Cardiac muscle cell (in vitro differentiated cells and primary cell): ENCODE measurements around the gene CYB5R3. TPM values are rescaled to one million over a fixed set of nuclear protein-coding genes. Genes with fewer than 3 reads are reported as not detected.
"Not testable (repeated sequence)": the region's sequence is repeated elsewhere in the genome, so short reads cannot be mapped to it uniquely, and the experiment has no call there.

Source experiments
- DNase-seq, 2 donors: peaks; one replicate each; pipeline versions ENCODE4 v3.0.0 to v3.0.0-alpha.2; 2010 to 2017; ENCODE audit warnings: low read depth in 1 of 2, low spot score in 1 of 2
- H3K27ac ChIP-seq: fragments of 200-600 bp; sonication (generic); 2 replicates; pipeline ENCODE4 v1.5.1; 2016
- H3K27me3 ChIP-seq: fragments of 200-600 bp; sonication (generic); 2 replicates; pipeline ENCODE4 v1.6.0; 2016; ENCODE audit warnings: control low read depth
- H3K36me3 ChIP-seq: fragments of 200-600 bp; sonication (generic); 2 replicates; pipeline ENCODE4 v1.5.1; 2016; ENCODE audit warnings: control low read depth
- H3K4me1 ChIP-seq: fragments of 200-600 bp; sonication (generic); 2 replicates; pipeline ENCODE4 v1.8.1; 2017; ENCODE audit warnings: low read depth, mild to moderate bottlenecking, mixed run types
- H3K4me3 ChIP-seq: fragments of 200-600 bp; sonication (generic); 2 replicates; pipeline ENCODE4 v1.5.1; 2016; ENCODE audit warnings: mild to moderate bottlenecking
- H3K9me3 ChIP-seq: fragments of 200-600 bp; sonication (generic); 2 replicates; pipeline ENCODE4 v1.5.1; 2017; ENCODE audit warnings: low read depth, mild to moderate bottlenecking, control low read depth
- CTCF ChIP-seq: IDR thresholded peaks from 2 replicates; pipeline ENCODE4 v1.5.1; 2012; ENCODE audit warnings: low read depth, mild to moderate bottlenecking, low read length
- polyA plus RNA-seq: library from polyadenylated mRNA; unstranded; fragments of >200 nt; fragmentation: Nextera tagmentation; extraction: Ambion mirVana; gene quantifications from 2 replicates; pipeline ENCODE4 v1.2.1, GENCODE V29; 2016
- total RNA-seq: library from RNA; depleted of rRNA; stranded (reverse); fragments of >200 nt; gene quantifications from 2 replicates; pipeline ENCODE4 v1.2.3, GENCODE V29; 2016

CYB5R3 gene
- total and polyA plus RNA-seq, 2 experiments from 2014 or later = 180 to 366 TPM

DNA sequence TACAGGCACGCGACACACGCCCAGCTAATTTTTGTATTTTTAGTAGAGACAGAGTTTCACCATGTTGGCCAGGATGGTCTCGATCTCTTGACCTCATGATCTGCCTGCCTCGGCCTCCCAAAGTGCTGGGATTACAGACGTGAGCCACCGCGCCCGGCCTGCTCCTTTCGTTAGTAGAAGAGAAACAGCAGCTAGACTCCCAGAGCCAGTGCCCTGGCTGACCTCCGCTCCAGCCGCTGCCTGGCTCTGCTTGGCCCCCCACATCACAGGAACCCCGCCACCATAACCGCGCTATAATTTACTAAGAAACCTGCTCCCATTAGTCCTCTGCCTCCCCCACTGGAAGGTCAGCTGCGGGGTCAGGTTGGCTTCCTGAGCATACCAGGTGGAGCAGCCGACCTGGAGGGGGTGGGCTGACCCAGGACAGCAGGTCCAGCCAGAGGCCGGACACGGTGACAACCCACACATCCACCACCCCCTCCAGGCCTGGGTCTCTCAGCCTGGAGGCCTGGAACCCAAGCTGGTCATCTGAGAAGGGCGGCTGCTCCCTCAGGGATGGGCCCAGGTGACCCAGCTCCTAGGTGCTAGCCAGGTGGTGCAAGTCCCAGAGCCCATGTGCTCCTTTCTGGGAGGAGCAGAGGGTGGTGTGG lies 27.0 kb downstream of the CYB5R3 start:
- H3K4me3 ChIP-seq = no peak overlapping the region
- H3K4me1 ChIP-seq = no peaks in the 10 kb centered on the region
- no peak overlapping the region for H3K27ac ChIP-seq
- no peak for DNase-seq
- TF ChIP-seq CTCF = no peak
- H3K36me3 ChIP-seq = peaks cover 27% of the 10 kb centered on the region
- H3K27me3 ChIP-seq = no peaks in the 10 kb centered on the region
- H3K9me3 ChIP-seq = no peaks in the 10 kb centered on the region

GRCh38 chr22:42621505-42622002 lies 27.6 kb downstream of the CYB5R3 start:
- H3K4me1 ChIP-seq = no peaks in the 10 kb centered on the region
- H3K27ac ChIP-seq = no peak overlapping the region
- H3K9me3 ChIP-seq = no peaks in the 10 kb centered on the region
- DNase-seq = peak; percentile 72 to 83
- no peaks in the 10 kb centered on the region for H3K27me3 ChIP-seq
- peak; percentile 93 for TF ChIP-seq CTCF
- peaks cover 23% of the 10 kb centered on the region for H3K36me3 ChIP-seq
- H3K4me3 ChIP-seq = no peak overlapping the region

DNA sequence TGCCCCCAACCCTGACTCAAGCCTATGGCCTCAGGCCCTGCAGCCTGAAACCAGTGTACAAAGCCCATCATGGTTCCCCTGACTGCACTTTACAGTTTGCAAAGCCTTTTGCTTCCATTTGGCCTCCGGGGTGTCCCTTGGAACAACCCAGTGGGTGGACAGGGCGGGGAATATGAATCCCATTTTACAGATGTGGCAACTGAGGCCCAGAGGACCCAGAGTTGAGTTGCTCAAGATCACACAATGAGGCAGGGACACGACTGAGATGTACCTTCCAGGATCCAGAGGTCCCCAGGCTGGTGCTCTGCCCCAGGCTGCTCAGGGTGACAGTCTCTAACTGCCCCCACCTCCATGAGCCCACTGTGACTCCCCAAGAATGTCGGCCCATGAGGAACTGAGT lies 29.1 kb downstream of the CYB5R3 start:
- TF ChIP-seq CTCF = no peak
- H3K27me3 ChIP-seq = no peaks in the 10 kb centered on the region
- peaks cover 11% of the 10 kb centered on the region for H3K36me3 ChIP-seq
- no peaks in the 10 kb centered on the region for H3K4me1 ChIP-seq
- no peak overlapping the region for H3K4me3 ChIP-seq
- no peaks in the 10 kb centered on the region for H3K9me3 ChIP-seq
- DNase-seq = no peak
- no peak overlapping the region for H3K27ac ChIP-seq

DNA sequence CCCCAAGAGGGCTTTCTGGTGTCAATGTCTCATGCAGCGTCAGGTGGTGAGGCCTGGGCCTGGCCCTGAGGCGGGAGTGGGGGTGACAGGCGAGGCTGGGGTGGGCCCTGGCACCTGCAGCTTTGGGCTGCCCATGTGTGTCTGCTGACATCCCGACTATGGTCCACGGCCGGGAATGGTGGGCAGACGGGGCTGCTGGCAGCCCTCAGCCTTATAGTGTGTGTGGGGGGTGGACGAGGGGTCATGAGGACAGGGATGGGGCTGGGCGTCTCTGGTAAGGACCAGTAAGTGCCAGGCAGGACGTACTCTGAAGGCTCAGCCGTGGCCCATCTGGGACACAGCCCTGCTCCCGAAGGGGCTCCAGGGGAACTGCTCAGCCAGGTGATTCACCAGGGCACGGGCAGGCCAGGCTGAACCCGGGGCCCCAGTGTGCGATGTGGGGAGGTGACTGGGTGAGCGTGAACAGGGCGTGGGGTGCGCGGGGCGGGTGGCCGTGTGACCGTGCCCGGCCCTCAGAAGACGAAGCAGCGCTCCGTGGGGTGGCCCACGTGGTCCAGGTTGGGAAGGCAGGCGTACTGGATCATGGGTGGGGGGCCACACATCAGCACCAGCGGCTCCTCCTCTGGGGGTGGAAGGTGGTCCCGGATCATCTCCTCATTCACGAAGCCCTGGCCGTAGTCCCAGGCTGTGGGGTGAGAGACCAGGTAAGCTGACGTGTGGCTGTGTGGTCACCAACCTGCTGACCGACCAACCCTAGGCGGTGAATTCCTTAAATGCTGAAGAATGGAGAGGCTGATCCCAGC lies 29.7 kb downstream of the CYB5R3 start:
- Histone ChIP-seq H3K4me3 (no peak overlapping the region), H3K36me3 (peaks cover 8% of the 10 kb centered on the region), H3K27ac (no peak overlapping the region), H3K4me1 (no peaks in the 10 kb centered on the region), H3K9me3 (no peaks in the 10 kb centered on the region), H3K27me3 (no peaks in the 10 kb centered on the region)
- no peak for TF ChIP-seq CTCF
- DNase-seq = no peak

DNA sequence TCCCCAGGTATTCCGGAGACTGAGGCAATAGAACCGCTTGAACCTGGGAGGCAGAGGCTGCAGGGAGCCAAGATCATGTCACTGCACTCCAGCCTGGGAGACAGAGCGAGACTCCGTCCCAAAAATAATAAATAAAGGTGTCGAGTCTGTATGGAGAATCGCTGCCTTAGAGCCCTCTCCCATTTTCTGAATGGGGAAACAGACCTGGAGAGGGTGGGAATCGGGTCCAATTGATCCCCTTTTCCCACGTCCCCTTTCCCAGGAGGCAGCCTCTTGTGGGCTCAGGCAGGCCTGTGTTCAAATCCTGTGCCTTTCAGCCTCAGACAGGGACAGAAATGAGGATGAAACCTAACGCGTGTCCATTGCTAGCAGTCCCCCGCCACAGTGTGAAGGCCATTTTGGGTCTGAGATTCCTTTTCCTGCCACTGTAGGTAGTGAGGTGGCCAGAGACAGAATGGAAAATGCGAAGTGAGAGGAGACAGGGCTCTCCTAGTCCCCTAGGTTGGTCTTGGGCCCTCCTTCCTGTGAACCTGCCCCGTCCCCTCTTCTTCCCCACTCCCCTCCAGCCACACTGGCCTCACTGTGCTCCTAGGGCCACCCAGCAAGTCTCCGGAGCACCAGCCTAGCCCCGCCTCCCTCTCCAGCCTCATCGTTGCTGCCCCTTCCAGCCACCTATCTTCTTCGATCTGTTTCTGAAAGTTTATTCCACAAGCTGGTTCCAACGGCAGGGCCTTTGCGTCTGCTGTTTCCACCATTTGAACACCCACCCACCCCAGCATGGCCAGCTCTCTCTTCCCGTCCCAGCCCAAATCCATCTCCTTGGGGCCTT lies 31.8 kb downstream of the CYB5R3 start:
- H3K27me3 ChIP-seq = no peaks in the 10 kb centered on the region
- no peak for DNase-seq
- no peak overlapping the region for H3K4me3 ChIP-seq
- no peak for TF ChIP-seq CTCF
- H3K4me1 ChIP-seq = peaks cover 8% of the 10 kb centered on the region
- no peaks in the 10 kb centered on the region for H3K9me3 ChIP-seq
- peak overlapping the region; percentile 50 for H3K27ac ChIP-seq
- H3K36me3 ChIP-seq = peaks cover 2% of the 10 kb centered on the region

DNA sequence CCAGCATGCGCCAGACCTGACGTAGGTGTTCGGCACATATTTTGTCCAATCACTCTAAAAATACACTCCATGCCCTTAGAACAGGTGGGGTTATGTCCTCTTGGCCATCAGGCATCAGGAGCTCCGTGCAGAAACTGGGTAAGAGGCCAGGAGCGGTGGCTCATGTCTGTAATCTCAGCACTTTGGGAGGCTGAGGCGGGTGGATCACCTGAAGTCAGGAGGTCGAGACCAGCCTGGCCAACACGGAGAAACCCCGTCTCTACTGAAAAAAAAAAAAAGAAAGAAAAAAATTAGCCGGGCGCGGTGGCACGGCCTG lies 33.4 kb downstream of the CYB5R3 start:
- not testable (repeated sequence) for H3K36me3 ChIP-seq, H3K4me1 ChIP-seq, H3K9me3 ChIP-seq, DNase-seq, H3K27me3 ChIP-seq, H3K4me3 ChIP-seq
- H3K27ac ChIP-seq = peak overlapping the region; percentile 99
